ENCODE measurements around the gene FLCN. TPM values are rescaled to one million over a fixed set of nuclear protein-coding genes. Genes with fewer than 3 reads are reported as not detected.
"Not testable (repeated sequence)": the region's sequence is repeated elsewhere in the genome, so short reads cannot be mapped to it uniquely, and the experiment has no call there.

Gene FLCN
- polyA plus RNA-seq, 1 donor (not counting 4 experiments of a cell fraction or from before 2014, with no cell fraction given) = 12.5 TPM

GRCh38 chr17:17280613-17281549, 43.9 kb upstream of the FLCN start, which contains the start of gene COPS3:
TSS of gene COPS3 (minus strand) at chr17:17281246. CDS start at chr17:17281186, 60 bp downstream.
- dilution Hi-C loops (cut with MboI; ENCODE audit: extremely low pct_ligation_motif_present, low sequenced_read_pairs) = no loop called here
- FAIRE-seq (peak; percentile 80), DNase-seq (ENCODE audit: low read depth, low spot score) (peak; percentile 71)
- peak within 1 kb of the TSS; percentile 86 to 98 (median 98) for H3K4me3 ChIP-seq (ENCODE audit: control insufficient read depth in 2 of 3, extremely low read depth in 1 of 3, insufficient read depth in 2 of 3, low read depth in 1 of 3, low read length in 3 of 3)
- peak within 1 kb of the TSS; percentile 90 for H3K4me2 ChIP-seq (ENCODE audit: control insufficient read depth, extremely low read depth, insufficient read depth, low read depth, low read length)
- H2AFZ ChIP-seq (ENCODE audit: control insufficient read depth, low read length) = peak within 1 kb of the TSS; percentile 94
- peaks cover 44% of the 10 kb centered on the region for H3K79me2 ChIP-seq (ENCODE audit: control insufficient read depth, insufficient read depth, low read length)
- peaks cover 17% of the 10 kb centered on the region for H3K4me1 ChIP-seq (ENCODE audit: control insufficient read depth, extremely low read depth, insufficient read depth, low read length)
- peak within 1 kb of the TSS; percentile 92 for H3K27ac ChIP-seq (ENCODE audit: control insufficient read depth, insufficient read depth, low read length)
- no peaks in the 10 kb centered on the region for H3K9me3 ChIP-seq (ENCODE audit: control insufficient read depth, low read depth, low read length)
- peaks cover 3% of the 10 kb centered on the region for H3K9me1 ChIP-seq (ENCODE audit: control insufficient read depth, extremely low read depth, insufficient read depth, low read length)
- H4K20me1 ChIP-seq (ENCODE audit: control insufficient read depth, extremely low read depth, insufficient read depth, low read length) = peaks cover 6% of the 10 kb centered on the region
- H3K36me3 ChIP-seq (ENCODE audit: control insufficient read depth in 2 of 2, extremely low read depth in 1 of 2, insufficient read depth in 2 of 2, low read length in 2 of 2) = peaks cover 0 to 2% of the 10 kb centered on the region in 2 experiments
- peak within 1 kb of the TSS; percentile 97 for H3K9ac ChIP-seq (ENCODE audit: control insufficient read depth, extremely low read depth, insufficient read depth, low read length)
- H3K27me3 ChIP-seq (ENCODE audit: control insufficient read depth, extremely low read depth, insufficient read depth, low read length) = no peaks in the 10 kb centered on the region
- TF ChIP-seq EZH2 (IDR thresholded peaks at IDR 0.05; ENCODE audit: low read length) (no peak), CTCF (optimal IDR thresholded peaks at IDR 0.05 in 1 of 3, IDR thresholded peaks at IDR 0.05 in 1 of 3, conservative IDR thresholded peaks at IDR 0.05 in 1 of 3; ENCODE audit: extremely low read depth in 1 of 3, insufficient read depth in 2 of 3, low read length in 3 of 3) (no peak)

- Histone ChIP-seq H3K4me3 (ENCODE audit: control insufficient read depth in 2 of 3, extremely low read depth in 1 of 3, insufficient read depth in 2 of 3, low read depth in 1 of 3, low read length in 3 of 3) (peak overlapping the region in 2 of 3 experiments; percentile 86 to 98), H4K20me1 (ENCODE audit: control insufficient read depth, extremely low read depth, insufficient read depth, low read length) (peaks cover 6% of the 10 kb centered on the region), H3K9ac (ENCODE audit: control insufficient read depth, extremely low read depth, insufficient read depth, low read length) (peak overlapping the region; percentile 97)
These were observed 42.3 kb upstream of the FLCN start for GRCh38 chr17:17279316-17279715.

DNA sequence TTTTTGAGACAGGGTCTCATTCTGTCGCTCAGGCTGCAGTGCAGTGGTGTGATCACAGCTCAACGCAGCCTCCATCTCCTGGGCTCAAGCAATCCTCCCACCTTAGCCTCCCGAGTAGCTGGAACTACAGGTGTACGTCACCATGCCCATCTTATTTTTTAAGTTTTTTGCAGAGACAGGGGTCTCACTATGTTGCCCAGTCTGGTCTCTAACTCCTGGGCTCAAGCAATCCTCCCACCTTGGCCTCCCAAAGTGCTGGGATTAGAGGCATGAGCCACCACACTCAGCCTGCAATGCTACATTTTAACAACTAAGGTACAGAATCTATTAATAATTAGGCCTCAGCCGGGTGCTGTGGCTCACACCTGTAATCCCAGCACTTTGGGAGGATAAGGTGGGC, 40.5 kb upstream of the FLCN start:
- H3K27ac ChIP-seq (ENCODE audit: control insufficient read depth, insufficient read depth, low read length); H3K27me3 ChIP-seq (ENCODE audit: control insufficient read depth, extremely low read depth, insufficient read depth, low read length); H3K9me1 ChIP-seq (ENCODE audit: control insufficient read depth, extremely low read depth, insufficient read depth, low read length); H2AFZ ChIP-seq (ENCODE audit: control insufficient read depth, low read length); H3K9ac ChIP-seq (ENCODE audit: control insufficient read depth, extremely low read depth, insufficient read depth, low read length); H4K20me1 ChIP-seq (ENCODE audit: control insufficient read depth, extremely low read depth, insufficient read depth, low read length); H3K9me3 ChIP-seq (ENCODE audit: control insufficient read depth, low read depth, low read length); DNase-seq (ENCODE audit: low read depth, low spot score); H3K4me2 ChIP-seq (ENCODE audit: control insufficient read depth, extremely low read depth, insufficient read depth, low read depth, low read length); dilution Hi-C loops (cut with MboI; ENCODE audit: extremely low pct_ligation_motif_present, low sequenced_read_pairs); FAIRE-seq; H3K4me3 ChIP-seq (ENCODE audit: control insufficient read depth in 2 of 3, extremely low read depth in 1 of 3, insufficient read depth in 2 of 3, low read depth in 1 of 3, low read length in 3 of 3): not testable (repeated sequence)
- H3K4me1 ChIP-seq (ENCODE audit: control insufficient read depth, extremely low read depth, insufficient read depth, low read length) = peaks cover 17% of the 10 kb centered on the region
- H3K79me2 ChIP-seq (ENCODE audit: control insufficient read depth, insufficient read depth, low read length) = peaks cover 66% of the 10 kb centered on the region
- H3K36me3 ChIP-seq (ENCODE audit: control insufficient read depth in 2 of 2, extremely low read depth in 1 of 2, insufficient read depth in 2 of 2, low read length in 2 of 2) = peaks cover 9 to 12% of the 10 kb centered on the region in 2 experiments

More at GRCh38 chr17:17279316-17279715, 42.3 kb upstream of the FLCN start:
- Histone ChIP-seq H3K9me3 (ENCODE audit: control insufficient read depth, low read depth, low read length) (no peaks in the 10 kb centered on the region), H3K79me2 (ENCODE audit: control insufficient read depth, insufficient read depth, low read length) (peaks cover 53% of the 10 kb centered on the region), H2AFZ (ENCODE audit: control insufficient read depth, low read length) (no peak overlapping the region), H3K4me2 (ENCODE audit: control insufficient read depth, extremely low read depth, insufficient read depth, low read depth, low read length) (peak overlapping the region; percentile 87), H3K36me3 (ENCODE audit: control insufficient read depth in 2 of 2, extremely low read depth in 1 of 2, insufficient read depth in 2 of 2, low read length in 2 of 2) (peaks cover 2 to 5% of the 10 kb centered on the region in 2 experiments), H3K4me1 (ENCODE audit: control insufficient read depth, extremely low read depth, insufficient read depth, low read length) (peaks cover 17% of the 10 kb centered on the region), H3K9me1 (ENCODE audit: control insufficient read depth, extremely low read depth, insufficient read depth, low read length) (peaks cover 3% of the 10 kb centered on the region), H3K27me3 (ENCODE audit: control insufficient read depth, extremely low read depth, insufficient read depth, low read length) (no peaks in the 10 kb centered on the region), H3K27ac (ENCODE audit: control insufficient read depth, insufficient read depth, low read length) (no peak overlapping the region)
- no peak for DNase-seq (ENCODE audit: low read depth, low spot score)
- FAIRE-seq = no peak
- dilution Hi-C loops (cut with MboI; ENCODE audit: extremely low pct_ligation_motif_present, low sequenced_read_pairs) = no loop called here
- no peak for TF ChIP-seq CTCF (optimal IDR thresholded peaks at IDR 0.05 in 1 of 3, IDR thresholded peaks at IDR 0.05 in 1 of 3, conservative IDR thresholded peaks at IDR 0.05 in 1 of 3; ENCODE audit: extremely low read depth in 1 of 3, insufficient read depth in 2 of 3, low read length in 3 of 3)
- TF ChIP-seq EZH2 (IDR thresholded peaks at IDR 0.05; ENCODE audit: low read length) = no peak

All from keratinocyte (primary cell).